IMR-90 (cell line): ENCODE results near the gene BLNK. TPM values are rescaled to one million over a fixed set of nuclear protein-coding genes. Genes with fewer than 3 reads are reported as not detected.

Source experiments
- ATAC-seq: fragments of 200-7000 bp; cut with Tn5 transposase; 2 replicates; pipeline ENCODE4 v1.9.1; 2020; ENCODE audit warnings: low read depth, mild to moderate bottlenecking, moderate library complexity
- BruUV-seq: library from RNA; stranded (reverse); fragments of 400-500 nt; replicated peaks from 2 replicates; lab custom pipeline; 2021; lab: Mats Ljungman, UMichigan
- CTCF ChIA-PET: fragments of 300-600 bp; formaldehyde crosslinking; extraction: SDS; loops from one replicate; lab custom pipeline; 2021; ENCODE audit warnings: antibody characterized with exemption; lab: Yijun Ruan, JAX
- POLR2A ChIA-PET: fragments of 300-600 bp; sonication (Branson Sonifier 250); formaldehyde crosslinking; loops from one replicate; lab custom pipeline; 2022; ENCODE audit warnings: antibody characterized with exemption; ENCODE audit not compliant: unreplicated experiment; lab: Charles Lee
- DNase-seq: peaks from one replicate; pipeline ENCODE4 v3.0.0; 2013
- H2AFZ ChIP-seq: replicated peaks from 2 replicates; pipeline ENCODE3; 2013; ENCODE audit warnings: low read length, mild to moderate bottlenecking; ENCODE audit not compliant: poor library complexity
- H2AK5ac ChIP-seq: 2 replicates; pipeline ENCODE4 v1.6.1; 2013; ENCODE audit warnings: low read depth, low read length, inconsistent platforms
- H2AK9ac ChIP-seq: replicated peaks from 2 replicates; pipeline ENCODE3; 2013; ENCODE audit warnings: mild to moderate bottlenecking, low read depth, low read length, moderate library complexity; ENCODE audit not compliant: poor library complexity
- H2BK120ac ChIP-seq: 2 replicates; pipeline ENCODE4 v1.6.1; 2013; ENCODE audit warnings: low read depth, low read length, inconsistent platforms
- H2BK15ac ChIP-seq: 3 replicates; pipeline ENCODE4 v1.6.1; 2013; ENCODE audit warnings: low read depth, low read length, inconsistent platforms
- H2BK20ac ChIP-seq: 2 replicates; pipeline ENCODE4 v1.6.1; 2013; ENCODE audit warnings: low read depth, mild to moderate bottlenecking, inconsistent platforms, low read length, moderate library complexity
- H2BK5ac ChIP-seq: 2 replicates; pipeline ENCODE4 v1.6.1; 2013; ENCODE audit warnings: mild to moderate bottlenecking, low read depth, low read length, inconsistent platforms; ENCODE audit not compliant: poor library complexity, severe bottlenecking
- H3K14ac ChIP-seq: replicated peaks from 2 replicates; pipeline ENCODE4 v1.6.1; 2013; ENCODE audit warnings: low read depth, low read length, inconsistent platforms
- H3K18ac ChIP-seq: 2 replicates; pipeline ENCODE4 v1.6.1; 2013; ENCODE audit warnings: low read depth, low read length, control low read depth
- H3K23ac ChIP-seq: 2 replicates; pipeline ENCODE4 v1.6.1; 2013; ENCODE audit warnings: low read depth, low read length, inconsistent platforms
- H3K27ac ChIP-seq: 2 replicates; pipeline ENCODE4 v1.5.1; 2013; ENCODE audit warnings: mild to moderate bottlenecking, control low read depth, low read length; ENCODE audit not compliant: insufficient read depth
- H3K27me3 ChIP-seq: 2 replicates; pipeline ENCODE4 v1.6.1; 2013; ENCODE audit warnings: low read length; ENCODE audit not compliant: control insufficient read depth, insufficient read depth
- H3K36me3 ChIP-seq: 2 replicates; pipeline ENCODE4 v1.6.1; 2013; ENCODE audit warnings: low read length, mixed read lengths; ENCODE audit not compliant: control insufficient read depth, insufficient read depth
- H3K4ac ChIP-seq: 2 replicates; pipeline ENCODE4 v1.6.1; 2013; ENCODE audit warnings: low read depth, low read length, inconsistent platforms
- H3K4me1 ChIP-seq: 2 replicates; pipeline ENCODE4 v1.6.1; 2013; ENCODE audit warnings: low read length, mixed read lengths; ENCODE audit not compliant: control insufficient read depth, insufficient read depth
- H3K4me2 ChIP-seq: 2 replicates; pipeline ENCODE4 v1.6.1; 2013; ENCODE audit warnings: low read depth, mild to moderate bottlenecking, control low read depth, low read length, moderate library complexity
- H3K4me3 ChIP-seq: 2 replicates; pipeline ENCODE4 v1.5.1; 2013; ENCODE audit warnings: low read depth, mild to moderate bottlenecking, control low read depth, low read length, moderate library complexity; ENCODE audit not compliant: insufficient read depth
- H3K56ac ChIP-seq: 2 replicates; pipeline ENCODE4 v1.6.1; 2013; ENCODE audit warnings: low read length, inconsistent platforms; ENCODE audit not compliant: insufficient read depth; ENCODE audit errors: extremely low read depth
- H3K79me1 ChIP-seq, 2 experiments: 2 replicates each; pipeline ENCODE4 v1.6.1; 2013; ENCODE audit warnings: low read length in 2 of 2, inconsistent platforms in 1 of 2, low read depth in 1 of 2
- H3K9ac ChIP-seq: 2 replicates; pipeline ENCODE4 v1.6.1; 2013; ENCODE audit warnings: low read depth, low read length, control low read depth
- H3K9me1 ChIP-seq: 2 replicates; pipeline ENCODE4 v1.6.1; 2013; ENCODE audit warnings: low read length, inconsistent platforms; ENCODE audit not compliant: insufficient read depth
- H3K9me3 ChIP-seq: 2 replicates; pipeline ENCODE4 v1.6.1; 2013; ENCODE audit warnings: low read length; ENCODE audit not compliant: control insufficient read depth, insufficient read depth
- H4K20me1 ChIP-seq: 2 replicates; pipeline ENCODE4 v1.6.1; 2013; ENCODE audit warnings: low read length, inconsistent platforms; ENCODE audit not compliant: insufficient read depth
- H4K5ac ChIP-seq: 2 replicates; pipeline ENCODE4 v1.6.1; 2013; ENCODE audit warnings: mild to moderate bottlenecking, low read depth, low read length, control low read depth
- H4K8ac ChIP-seq, 2 experiments: 2 replicates each; pipeline ENCODE4 v1.6.1; 2013; ENCODE audit warnings: low read depth in 2 of 2, low read length in 2 of 2, control low read depth in 1 of 2, inconsistent platforms in 1 of 2
- H4K91ac ChIP-seq: 2 replicates; pipeline ENCODE4 v1.6.1; 2013; ENCODE audit warnings: low read depth, low read length, inconsistent platforms; ENCODE audit not compliant: insufficient read depth
- BHLHE40 ChIP-seq: fragments of 150-350 bp; IDR thresholded peaks from 2 replicates; pipeline ENCODE4 v1.6.1; 2016; ENCODE audit warnings: mild to moderate bottlenecking, low read depth, low read length
- CEBPB ChIP-seq: IDR thresholded peaks from 2 replicates; pipeline ENCODE4 v1.6.1; 2012; ENCODE audit warnings: low read depth, low read length, improper control_type of control experiment
- ELK1 ChIP-seq: fragments of 150-350 bp; IDR thresholded peaks from 2 replicates; pipeline ENCODE4 v1.6.1; 2016; ENCODE audit warnings: low read depth, mild to moderate bottlenecking, low read length, moderate library complexity, borderline replicate concordance
- MAFK ChIP-seq: IDR thresholded peaks from 2 replicates; pipeline ENCODE4 v1.6.1; 2012; ENCODE audit warnings: low read depth, low read length, improper control_type of control experiment
- POLR2A ChIP-seq: IDR thresholded peaks from 2 replicates; pipeline ENCODE4 v1.6.1; 2012; ENCODE audit warnings: mild to moderate bottlenecking, low read depth, low read length
- RAD21 ChIP-seq: IDR thresholded peaks from 2 replicates; pipeline ENCODE4 v1.6.1; 2012; ENCODE audit warnings: low read length, improper control_type of control experiment
- RCOR1 ChIP-seq: IDR thresholded peaks from 2 replicates; pipeline ENCODE4 v1.6.1; 2012; ENCODE audit warnings: mild to moderate bottlenecking, low read length, improper control_type of control experiment; ENCODE audit not compliant: insufficient replicate concordance
- SMC3 ChIP-seq: fragments of 150-350 bp; IDR thresholded peaks from 2 replicates; pipeline ENCODE4 v1.6.1; 2016; ENCODE audit warnings: low read depth, mild to moderate bottlenecking, antibody characterized with exemption, low read length, moderate library complexity
- USF2 ChIP-seq: fragments of 150-350 bp; IDR thresholded peaks from 2 replicates; pipeline ENCODE4 v1.6.1; 2017; ENCODE audit warnings: mild to moderate bottlenecking, antibody characterized with exemption, low read length, low read depth
- WGBS, 2 experiments: methylation state at CpG; one replicate each; pipeline versions ENCODE4 v1.1.5 to v1.1.7; 2013; ENCODE audit warnings: missing lambda C conversion rate in 2 of 2; ENCODE audit not compliant: insufficient read length in 1 of 2; ENCODE audit errors: extremely low coverage in 2 of 2; 5-methylcytosine and 5-hydroxymethylcytosine counted together
- dilution Hi-C: fragments of 300-500 bp; cut with HindIII; formaldehyde crosslinking; loops from one replicate; pipeline ENCODE4 v1.14.3; 2018; ENCODE audit warnings: low sequenced_read_pairs; ENCODE audit not compliant: unreplicated experiment
- in situ Hi-C: fragments of 300-500 bp; cut with MboI; formaldehyde crosslinking; loops from 3 replicates; pipeline ENCODE4 v1.14.3; 2019; ENCODE audit warnings: low sequenced_read_pairs, inconsistent platforms, mixed read lengths
- intact Hi-C: fragments of 100-400 bp; cut with micrococcal nuclease; formaldehyde crosslinking; loops from 2 replicates; pipeline ENCODE4 v1.10.0; 2022
- polyA plus RNA-seq, 3 experiments: library from polyadenylated mRNA; depleted of rRNA; stranded (reverse); fragments of >200 nt; gene quantifications; 2 replicates each; pipeline ENCODE4 v1.2.3, GENCODE V29; 2012; ENCODE audit warnings: low replicate concordance in 1 of 3
- total RNA-seq: library from RNA; depleted of rRNA; stranded (reverse); fragments of >200 nt; gene quantifications from 2 replicates; pipeline ENCODE4 v1.2.3, GENCODE V29; 2012

The BLNK gene
- total and polyA plus RNA-seq, 2 of the 4 experiments (the other 2 are of a cell fraction) = not detected

GRCh38 chr10:96208271-96208670 lies 63.1 kb downstream of the BLNK start:
- Histone ChIP-seq H4K91ac (no peak overlapping the region), H3K4me2 (no peak overlapping the region), H2BK20ac (no peak overlapping the region), H3K4ac (no peak overlapping the region), H3K27ac (no peak overlapping the region), H3K56ac (no peak overlapping the region), H3K27me3 (no peaks in the 10 kb centered on the region), H3K18ac (no peak overlapping the region), H3K79me1 (no peaks in the 10 kb centered on the region), H2AFZ (no peak overlapping the region), H4K8ac (no peak overlapping the region), H2BK5ac (no peak overlapping the region), H3K9ac (no peak overlapping the region), H4K20me1 (no peaks in the 10 kb centered on the region), H3K23ac (no peak overlapping the region), H2AK5ac (no peak overlapping the region), H2AK9ac (no peak overlapping the region), H3K4me1 (no peaks in the 10 kb centered on the region), H3K9me3 (no peaks in the 10 kb centered on the region), H2BK120ac (no peak overlapping the region), H3K9me1 (no peaks in the 10 kb centered on the region), H2BK15ac (no peak overlapping the region), H3K36me3 (no peaks in the 10 kb centered on the region), H3K14ac (no peak overlapping the region), H4K5ac (no peak overlapping the region), H3K4me3 (no peak overlapping the region)
- ChIA-PET CTCF (interaction anchor here (1.4 to 1.6 kb wide), 2 partner anchors 10 to 22 kb away, joined by 4 to 7 read pairs; no protein-coding TSS in a partner anchor), POLR2A (no interaction called here)
- dilution Hi-C loops (no loop called here), intact Hi-C loops (no loop called here), in situ Hi-C loops (no loop called here)
- no peak for TF ChIP-seq CEBPB
- TF ChIP-seq SMC3 = no peak
- no peak for TF ChIP-seq MAFK
- no peak for TF ChIP-seq ELK1
- TF ChIP-seq USF2 = no peak
- no peak for TF ChIP-seq RCOR1
- TF ChIP-seq POLR2A = no peak
- no peak for TF ChIP-seq RAD21
- TF ChIP-seq BHLHE40 = no peak
- no peak for DNase-seq
- no peak for ATAC-seq
- WGBS, 2 experiments = no CpG with 5 or more reads among the region's 2 CpGs
- BruUV-seq = no TSS peak
